ENCODE measurements around the gene UBA6.

UBA6 gene

GRCh38 chr4:67573193-67573592 is 127.8 kb downstream of the UBA6 start:
- Histone ChIP-seq H3K27ac (ENCODE audit: low read depth, low read length) (no peak overlapping the region), H3K9me3 (ENCODE audit: control insufficient read depth in 5 of 5, low read length in 5 of 5) (no peaks in the 10 kb centered on the region), H3K9ac (ENCODE audit: low read length in 5 of 5) (peak overlapping the region in 1 of 5 donors; percentile 39), H3K4me3 (ENCODE audit: low read depth in 1 of 5, low read length in 5 of 5) (no peak overlapping the region), H3K36me3 (ENCODE audit: control insufficient read depth in 5 of 5, insufficient read depth in 5 of 5, low read length in 5 of 5) (no peaks in the 10 kb centered on the region), H3K4me1 (ENCODE audit: control insufficient read depth in 5 of 5, insufficient read depth in 5 of 5, low read length in 5 of 5) (no peaks in the 10 kb centered on the region), H3K27me3 (ENCODE audit: control insufficient read depth in 5 of 5, insufficient read depth in 4 of 5, low read length in 5 of 5) (no peaks in the 10 kb centered on the region)

- H3K9me3 ChIP-seq (ENCODE audit: control insufficient read depth in 5 of 5, low read length in 5 of 5): no peaks in the 10 kb centered on the region
- no peak overlapping the region for H3K9ac ChIP-seq (ENCODE audit: low read length in 5 of 5)
These were observed 129.0 kb downstream of the UBA6 start for GRCh38 chr4:67571975-67572374.

GRCh38 chr4:67570537-67570936 is 130.4 kb downstream of the UBA6 start:
- no peaks in the 10 kb centered on the region for H3K27me3 ChIP-seq (ENCODE audit: control insufficient read depth in 5 of 5, insufficient read depth in 4 of 5, low read length in 5 of 5)
- no peak overlapping the region for H3K9ac ChIP-seq (ENCODE audit: low read length in 5 of 5)
- no peaks in the 10 kb centered on the region for H3K4me1 ChIP-seq (ENCODE audit: control insufficient read depth in 5 of 5, insufficient read depth in 5 of 5, low read length in 5 of 5)

More at GRCh38 chr4:67571975-67572374, 129.0 kb downstream of the UBA6 start:
- Histone ChIP-seq H3K4me3 (ENCODE audit: low read depth in 1 of 5, low read length in 5 of 5) (no peak overlapping the region), H3K4me1 (ENCODE audit: control insufficient read depth in 5 of 5, insufficient read depth in 5 of 5, low read length in 5 of 5) (no peaks in the 10 kb centered on the region), H3K27ac (ENCODE audit: low read depth, low read length) (no peak overlapping the region), H3K36me3 (ENCODE audit: control insufficient read depth in 5 of 5, insufficient read depth in 5 of 5, low read length in 5 of 5) (no peaks in the 10 kb centered on the region), H3K27me3 (ENCODE audit: control insufficient read depth in 5 of 5, insufficient read depth in 4 of 5, low read length in 5 of 5) (no peaks in the 10 kb centered on the region)

GRCh38 chr4:67568820-67569219 is 132.1 kb downstream of the UBA6 start:
- Histone ChIP-seq H3K36me3 (ENCODE audit: control insufficient read depth in 5 of 5, insufficient read depth in 5 of 5, low read length in 5 of 5) (no peaks in the 10 kb centered on the region), H3K4me1 (ENCODE audit: control insufficient read depth in 5 of 5, insufficient read depth in 5 of 5, low read length in 5 of 5) (no peaks in the 10 kb centered on the region), H3K9ac (ENCODE audit: low read length in 5 of 5) (no peak overlapping the region), H3K4me3 (ENCODE audit: low read depth in 1 of 5, low read length in 5 of 5) (no peak overlapping the region), H3K27me3 (ENCODE audit: control insufficient read depth in 5 of 5, insufficient read depth in 4 of 5, low read length in 5 of 5) (no peaks in the 10 kb centered on the region), H3K9me3 (ENCODE audit: control insufficient read depth in 5 of 5, low read length in 5 of 5) (no peaks in the 10 kb centered on the region), H3K27ac (ENCODE audit: low read depth, low read length) (no peak overlapping the region)

More at GRCh38 chr4:67570537-67570936, 130.4 kb downstream of the UBA6 start:
- H3K9me3 ChIP-seq (ENCODE audit: control insufficient read depth in 5 of 5, low read length in 5 of 5): no peaks in the 10 kb centered on the region
- no peaks in the 10 kb centered on the region for H3K36me3 ChIP-seq (ENCODE audit: control insufficient read depth in 5 of 5, insufficient read depth in 5 of 5, low read length in 5 of 5)
- no peak overlapping the region for H3K27ac ChIP-seq (ENCODE audit: low read depth, low read length)
- no peak overlapping the region for H3K4me3 ChIP-seq (ENCODE audit: low read depth in 1 of 5, low read length in 5 of 5)

- no peaks in the 10 kb centered on the region for H3K4me1 ChIP-seq (ENCODE audit: control insufficient read depth in 5 of 5, insufficient read depth in 5 of 5, low read length in 5 of 5)
- H3K9me3 ChIP-seq (ENCODE audit: control insufficient read depth in 5 of 5, low read length in 5 of 5): no peaks in the 10 kb centered on the region
- no peak overlapping the region for H3K9ac ChIP-seq (ENCODE audit: low read length in 5 of 5)
- H3K4me3 ChIP-seq (ENCODE audit: low read depth in 1 of 5, low read length in 5 of 5): no peak overlapping the region
- H3K27me3 ChIP-seq (ENCODE audit: control insufficient read depth in 5 of 5, insufficient read depth in 4 of 5, low read length in 5 of 5): no peaks in the 10 kb centered on the region
- H3K36me3 ChIP-seq (ENCODE audit: control insufficient read depth in 5 of 5, insufficient read depth in 5 of 5, low read length in 5 of 5): no peaks in the 10 kb centered on the region
- no peak overlapping the region for H3K27ac ChIP-seq (ENCODE audit: low read depth, low read length)
These were observed 134.6 kb downstream of the UBA6 start for GRCh38 chr4:67566335-67566734.

- Histone ChIP-seq H3K4me3 (ENCODE audit: low read depth in 1 of 5, low read length in 5 of 5) (no peak overlapping the region), H3K9ac (ENCODE audit: low read length in 5 of 5) (no peak overlapping the region), H3K4me1 (ENCODE audit: control insufficient read depth in 5 of 5, insufficient read depth in 5 of 5, low read length in 5 of 5) (no peaks in the 10 kb centered on the region), H3K27me3 (ENCODE audit: control insufficient read depth in 5 of 5, insufficient read depth in 4 of 5, low read length in 5 of 5) (no peaks in the 10 kb centered on the region), H3K36me3 (ENCODE audit: control insufficient read depth in 5 of 5, insufficient read depth in 5 of 5, low read length in 5 of 5) (no peaks in the 10 kb centered on the region), H3K27ac (ENCODE audit: low read depth, low read length) (no peak overlapping the region), H3K9me3 (ENCODE audit: control insufficient read depth in 5 of 5, low read length in 5 of 5) (no peaks in the 10 kb centered on the region)
These were observed 135.7 kb downstream of the UBA6 start for GRCh38 chr4:67565284-67565683.
